Measurements from ENCODE around the gene TJP1. TPM values are rescaled to one million over a fixed set of nuclear protein-coding genes. Genes with fewer than 3 reads are reported as not detected.

Gene TJP1
- total and polyA plus RNA-seq, 2 of the 8 experiments (the other 6 are each of a cell fraction or from before 2014, with no cell fraction given), result 46.3 to 138 TPM

- Histone ChIP-seq H2BK15ac (ENCODE audit: low read length) (no peak overlapping the region), H3K4ac (replicated peaks; ENCODE audit: insufficient read length, low read depth, low read length) (no peak overlapping the region), H3K23me2 (ENCODE audit: low read depth, low read length) (no peaks in the 10 kb centered on the region), H3K4me2 (ENCODE audit: insufficient read depth in 1 of 2, low read depth in 2 of 2, low read length in 2 of 2) (no peak overlapping the region), H4K5ac (ENCODE audit: insufficient read length, low read depth, low read length) (no peak overlapping the region), H2BK12ac (ENCODE audit: low read depth, low read length) (no peak overlapping the region), H3K9me3 (ENCODE audit: insufficient read depth in 2 of 2, low read depth in 1 of 2, low read length in 1 of 2) (no peaks in the 10 kb centered on the region), H3K56ac (replicated peaks; ENCODE audit: insufficient read length, low read depth, low read length) (no peak overlapping the region), H3K27me3 (replicated peaks in 1 of 4; ENCODE audit: control insufficient read depth in 3 of 4, extremely low read depth in 1 of 4, insufficient read depth in 3 of 4, low read length in 3 of 4) (peaks cover 0 to 2% (median 0%) of the 10 kb centered on the region in 4 experiments; a peak in 1 of 7 replicates), H4K91ac (replicated peaks; ENCODE audit: insufficient read length, low read length) (no peak overlapping the region), H2AK5ac (ENCODE audit: low read depth, low read length) (no peak overlapping the region), H3K14ac (ENCODE audit: insufficient read length) (no peak overlapping the region), H2AFZ (ENCODE audit: low read length) (no peak overlapping the region), H2BK5ac (ENCODE audit: low read depth, low read length) (no peak overlapping the region), H3K36me3 (ENCODE audit: control insufficient read depth in 2 of 4, insufficient read depth in 4 of 4, low read length in 3 of 4) (peaks cover 0 to 5% (median 0%) of the 10 kb centered on the region in 4 experiments; a peak in 1 of 8 replicates), H3K4me3 (ENCODE audit: extremely low read depth in 1 of 4, insufficient read depth in 2 of 4, low read depth in 3 of 4, low read length in 4 of 4) (no peak overlapping the region), H3K27ac (ENCODE audit: low read depth, low read length) (no peak overlapping the region), H4K8ac (ENCODE audit: extremely low read depth, insufficient read depth, low read length) (no peak overlapping the region), H3K9ac (replicated peaks in 1 of 4; ENCODE audit: extremely low read depth in 1 of 4, low read depth in 3 of 4, low read length in 3 of 4) (no peak overlapping the region), H4K20me1 (replicated peaks in 1 of 2; ENCODE audit: control insufficient read depth in 1 of 2, insufficient read depth in 2 of 2, low read length in 2 of 2) (peaks cover 0 to 7% of the 10 kb centered on the region in 2 experiments), H2BK20ac (ENCODE audit: low read length) (no peak overlapping the region), H3K23ac (ENCODE audit: insufficient read length) (no peak overlapping the region), H3K18ac (ENCODE audit: extremely low read depth, low read length) (no peak overlapping the region), H2BK120ac (replicated peaks; ENCODE audit: low read depth, low read length) (no peak overlapping the region), H3K79me1 (ENCODE audit: low read depth, low read length) (peaks cover 2% of the 10 kb centered on the region), H3K4me1 (replicated peaks in 1 of 4; ENCODE audit: control insufficient read depth in 3 of 4, insufficient read depth in 4 of 4, low read length in 3 of 4) (no peaks in the 10 kb centered on the region; a peak in 1 of 7 replicates), H3K79me2 (ENCODE audit: control insufficient read depth in 1 of 2, insufficient read depth in 2 of 2, low read length in 2 of 2) (peaks cover 5 to 91% of the 10 kb centered on the region in 2 experiments; a peak in 3 of 4 replicates)
- 79% methylated on average over 1 of the region's 1 CpG; no CpG with 5 or more reads in 1 of the 2 experiments for WGBS, 2 experiments (ENCODE audit: extremely low coverage in 1 of 2, insufficient coverage in 1 of 2, insufficient read length in 1 of 2, insufficient replicate concordance in 2 of 2, low coverage in 1 of 2, low lambda C conversion rate in 2 of 2, missing lambda C conversion rate in 1 of 2)
- ChIA-PET CTCF (ENCODE audit: partially characterized antibody) (interaction anchor here (0.6 kb wide), 1 partner anchor 22 kb away, joined by 3 read pairs; no protein-coding TSS in a partner anchor), POLR2A (ENCODE audit: partially characterized antibody) (interaction anchor here (0.6 to 1.4 kb wide), 2 partner anchors 18 to 23 kb away, joined by 3 read pairs; no protein-coding TSS in a partner anchor)
- FAIRE-seq (no peak), DNase-seq (ENCODE audit: low read depth in 1 of 2, low spot score in 2 of 2) (no peak)
- TF ChIP-seq, protein P1, sequence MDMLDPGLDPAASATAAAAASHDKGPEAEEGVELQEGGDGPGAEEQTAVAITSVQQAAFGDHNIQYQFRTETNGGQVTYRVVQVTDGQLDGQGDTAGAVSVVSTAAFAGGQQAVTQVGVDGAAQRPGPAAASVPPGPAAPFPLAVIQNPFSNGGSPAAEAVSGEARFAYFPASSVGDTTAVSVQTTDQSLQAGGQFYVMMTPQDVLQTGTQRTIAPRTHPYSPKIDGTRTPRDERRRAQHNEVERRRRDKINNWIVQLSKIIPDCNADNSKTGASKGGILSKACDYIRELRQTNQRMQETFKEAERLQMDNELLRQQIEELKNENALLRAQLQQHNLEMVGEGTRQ (IDR thresholded peaks at IDR 0.05; ENCODE audit: low read length), result no peak
- TF ChIP-seq SUZ12 (IDR thresholded peaks at IDR 0.05; ENCODE audit: low read length) (no peak), BRCA1 (IDR thresholded peaks at IDR 0.05; ENCODE audit: low read depth, low read length) (no peak), TAF1 (IDR thresholded peaks at IDR 0.05; ENCODE audit: low read depth, low read length) (no peak), YY1 (IDR thresholded peaks at IDR 0.05; ENCODE audit: low read depth, low read length) (no peak), ZNF274 (IDR thresholded peaks at IDR 0.05; ENCODE audit: borderline replicate concordance, extremely low read depth, low read length) (no peak), SIRT6 (IDR thresholded peaks at IDR 0.05; ENCODE audit: low read length) (no peak), PHF8 (conservative IDR thresholded peaks at IDR 0.05; ENCODE audit: low read depth, low read length) (no peak), CBX8 (IDR thresholded peaks at IDR 0.05; ENCODE audit: borderline replicate concordance, low read depth, low read length) (no peak), MAX (IDR thresholded peaks at IDR 0.05) (no peak)
- TF ChIP-seq, protein P2, sequence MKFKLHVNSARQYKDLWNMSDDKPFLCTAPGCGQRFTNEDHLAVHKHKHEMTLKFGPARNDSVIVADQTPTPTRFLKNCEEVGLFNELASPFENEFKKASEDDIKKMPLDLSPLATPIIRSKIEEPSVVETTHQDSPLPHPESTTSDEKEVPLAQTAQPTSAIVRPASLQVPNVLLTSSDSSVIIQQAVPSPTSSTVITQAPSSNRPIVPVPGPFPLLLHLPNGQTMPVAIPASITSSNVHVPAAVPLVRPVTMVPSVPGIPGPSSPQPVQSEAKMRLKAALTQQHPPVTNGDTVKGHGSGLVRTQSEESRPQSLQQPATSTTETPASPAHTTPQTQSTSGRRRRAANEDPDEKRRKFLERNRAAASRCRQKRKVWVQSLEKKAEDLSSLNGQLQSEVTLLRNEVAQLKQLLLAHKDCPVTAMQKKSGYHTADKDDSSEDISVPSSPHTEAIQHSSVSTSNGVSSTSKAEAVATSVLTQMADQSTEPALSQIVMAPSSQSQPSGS (IDR thresholded peaks at IDR 0.05; ENCODE audit: low read length), result no peak
Measured at GRCh38 chr15:29802411-29802810, 19.9 kb downstream of the TJP1 start.
